Dermis microvascular lymphatic vessel endothelial cell (primary cell): ENCODE data around the gene ZG16B. TPM values are rescaled to one million over a fixed set of nuclear protein-coding genes. Genes with fewer than 3 reads are reported as not detected.

Experiments
- DNase-seq, 2 donors: peaks; one replicate each; pipeline versions ENCODE4 v3.0.0 to v3.0.0-alpha.2; 2010; ENCODE audit warnings: low read depth in 2 of 2
- total RNA-seq: library from RNA; depleted of rRNA; stranded (reverse); fragments of >200 nt; gene quantifications from 2 replicates; pipeline ENCODE4 v1.2.1, GENCODE V29; 2014

The ZG16B gene
- total RNA-seq, 1 donor from 2014 or later = 0.13 TPM

DNA sequence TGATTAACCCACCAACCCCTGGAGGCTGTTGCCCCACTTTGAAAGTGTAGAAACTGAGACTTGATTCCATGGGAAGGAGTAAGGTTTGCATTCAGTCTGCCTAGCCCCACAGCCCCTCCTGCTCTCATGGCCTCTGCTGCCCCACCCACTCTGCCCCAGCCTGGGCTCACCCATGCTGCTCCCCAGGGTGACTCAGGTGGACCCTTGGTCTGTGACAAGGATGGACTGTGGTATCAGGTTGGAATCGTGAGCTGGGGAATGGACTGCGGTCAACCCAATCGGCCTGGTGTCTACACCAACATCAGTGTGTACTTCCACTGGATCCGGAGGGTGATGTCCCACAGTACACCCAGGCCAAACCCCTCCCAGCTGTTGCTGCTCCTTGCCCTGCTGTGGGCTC, 25.4 kb upstream of the ZG16B start:
- no peak for DNase-seq

DNA sequence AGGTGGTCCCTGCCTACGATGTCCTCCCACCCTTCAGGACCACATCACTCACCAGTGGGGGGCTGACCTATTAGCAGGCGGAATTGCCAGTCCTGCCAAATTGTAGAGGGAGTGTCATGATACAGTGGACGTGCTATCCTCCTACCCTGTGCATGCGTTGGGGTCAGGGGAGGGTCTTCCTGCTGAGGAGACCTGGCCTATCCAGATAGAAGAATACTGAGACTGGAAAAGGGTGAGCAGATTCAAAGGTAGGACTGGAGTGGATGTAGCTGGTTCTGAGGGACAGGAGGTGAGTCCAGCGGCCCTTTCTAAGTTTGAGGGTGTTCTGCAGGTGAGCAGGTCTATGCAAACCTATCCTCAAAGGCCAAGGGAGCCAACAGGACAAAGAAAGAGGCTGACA, 23.8 kb upstream of the ZG16B start:
- DNase-seq = no peak

DNA sequence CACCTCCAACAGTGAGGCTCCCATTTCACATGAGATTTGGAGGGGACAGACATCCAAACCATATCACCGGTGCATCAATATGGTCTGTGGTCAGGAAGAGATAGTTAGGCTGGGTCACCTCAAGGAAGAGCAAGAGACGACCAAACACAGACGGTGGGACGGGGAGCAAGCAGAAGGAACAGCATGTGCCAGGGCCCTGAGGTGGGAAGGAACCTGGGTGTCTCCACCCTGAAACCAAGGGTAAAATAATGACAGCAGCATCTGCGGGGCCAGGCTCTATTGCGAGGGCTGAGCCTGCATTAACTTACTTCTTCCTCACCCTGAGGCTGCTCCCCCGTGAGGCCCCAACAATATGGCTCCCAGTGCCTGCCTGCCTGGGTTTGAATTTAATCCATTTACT, 21.9 kb upstream of the ZG16B start:
- no peak for DNase-seq

DNA sequence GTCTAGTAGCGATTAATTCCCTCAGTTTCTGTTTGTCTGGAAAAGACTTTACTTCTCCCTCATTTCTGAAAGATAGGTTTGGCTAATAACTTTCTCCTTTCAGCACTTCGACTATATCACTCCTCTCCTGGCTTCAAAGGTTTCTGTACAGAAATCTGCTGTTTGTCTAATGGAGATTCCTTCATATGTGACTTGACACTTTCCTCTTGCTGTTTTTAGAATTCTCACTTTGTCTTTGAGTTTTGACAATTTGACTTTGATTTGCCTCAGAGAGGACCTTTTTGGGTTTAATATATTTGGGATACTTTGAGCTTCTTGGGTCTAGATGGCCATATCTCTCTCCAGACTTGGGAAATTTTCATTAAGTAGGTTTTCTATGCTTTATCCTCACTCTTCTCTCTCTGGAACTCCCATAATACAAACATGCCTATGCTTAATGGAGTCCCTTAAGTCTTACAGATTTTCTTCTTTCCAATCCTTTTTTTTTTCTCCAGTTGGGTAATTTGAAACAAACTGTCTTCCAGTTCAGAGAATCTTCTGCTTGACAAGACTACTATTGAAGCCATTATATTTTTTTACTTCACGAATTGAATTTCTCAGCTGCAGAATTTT, 20.8 kb upstream of the ZG16B start:
- no peak for DNase-seq

DNA sequence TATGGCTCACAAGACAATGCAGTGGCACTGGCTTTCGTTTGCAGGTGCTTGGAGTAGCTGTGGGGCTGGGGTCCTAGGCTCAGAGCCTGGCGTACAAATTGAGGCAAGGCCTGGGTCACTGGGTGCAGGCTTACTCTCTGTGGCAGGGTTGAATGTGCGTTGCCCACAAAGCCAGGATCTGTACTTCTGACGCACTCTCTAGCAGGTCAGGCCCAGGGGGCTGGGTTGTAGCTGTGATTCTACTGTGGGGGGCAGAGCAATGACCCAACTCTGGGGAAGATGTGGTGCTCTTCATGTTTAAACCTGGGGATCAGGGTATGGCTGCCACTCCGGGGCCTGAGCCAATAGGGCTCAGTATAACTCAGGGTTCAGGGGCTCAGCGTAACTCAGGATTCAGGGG, 19.5 kb upstream of the ZG16B start:
- no peak for DNase-seq

- no peak for DNase-seq
Measured at GRCh38 chr16:2811703-2812471, 18.2 kb upstream of the ZG16B start.

DNA sequence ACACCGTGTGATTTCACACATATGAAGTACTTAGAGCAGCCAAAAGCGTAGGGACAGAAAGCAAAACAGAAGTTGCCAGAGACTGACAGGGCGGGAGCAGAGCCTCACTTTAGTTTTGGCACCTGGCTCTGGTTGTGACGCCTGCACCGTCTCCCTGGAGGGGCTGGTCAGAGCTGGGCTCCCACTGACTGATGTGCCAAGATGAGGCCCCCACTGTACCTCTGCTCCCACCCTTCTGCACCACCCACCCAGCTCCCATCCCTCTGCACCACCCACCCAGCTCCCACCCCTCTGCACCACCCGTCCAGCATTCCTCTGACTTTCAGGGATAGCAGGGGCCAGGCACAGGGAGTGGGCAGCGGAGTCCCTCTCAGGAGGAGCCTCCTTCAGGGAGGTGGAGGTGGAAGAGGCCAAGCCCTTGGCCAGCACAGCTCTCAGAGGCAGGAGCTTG, 16.3 kb upstream of the ZG16B start:
- no peak for DNase-seq

GRCh38 chr16:2814551-2815298, 15.4 kb upstream of the ZG16B start:
- no peak for DNase-seq

DNA sequence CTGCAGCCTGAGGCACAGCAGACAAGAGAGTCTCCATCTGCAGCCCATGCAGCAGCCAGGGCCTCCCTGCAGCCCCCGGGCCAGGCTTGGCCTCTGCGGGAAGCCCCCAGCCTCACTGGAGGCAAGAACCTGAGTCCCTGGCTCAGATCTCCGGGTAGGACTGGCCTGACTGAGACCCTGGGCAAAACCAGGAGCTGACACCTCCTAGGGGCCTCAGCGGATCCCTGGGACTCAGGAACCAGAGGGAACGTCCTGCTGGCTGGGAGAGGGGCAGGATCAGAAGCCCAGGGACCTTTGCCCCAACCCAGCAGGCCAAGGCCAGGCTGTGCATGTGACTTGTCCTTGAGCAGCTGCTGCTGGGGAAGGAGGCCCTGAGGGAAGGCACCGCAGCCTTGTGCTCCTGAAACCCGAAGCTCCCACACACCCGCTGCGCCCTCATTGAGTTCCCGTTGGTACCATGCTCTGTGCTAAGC, 14.8 kb upstream of the ZG16B start:
- DNase-seq = no peak

DNA sequence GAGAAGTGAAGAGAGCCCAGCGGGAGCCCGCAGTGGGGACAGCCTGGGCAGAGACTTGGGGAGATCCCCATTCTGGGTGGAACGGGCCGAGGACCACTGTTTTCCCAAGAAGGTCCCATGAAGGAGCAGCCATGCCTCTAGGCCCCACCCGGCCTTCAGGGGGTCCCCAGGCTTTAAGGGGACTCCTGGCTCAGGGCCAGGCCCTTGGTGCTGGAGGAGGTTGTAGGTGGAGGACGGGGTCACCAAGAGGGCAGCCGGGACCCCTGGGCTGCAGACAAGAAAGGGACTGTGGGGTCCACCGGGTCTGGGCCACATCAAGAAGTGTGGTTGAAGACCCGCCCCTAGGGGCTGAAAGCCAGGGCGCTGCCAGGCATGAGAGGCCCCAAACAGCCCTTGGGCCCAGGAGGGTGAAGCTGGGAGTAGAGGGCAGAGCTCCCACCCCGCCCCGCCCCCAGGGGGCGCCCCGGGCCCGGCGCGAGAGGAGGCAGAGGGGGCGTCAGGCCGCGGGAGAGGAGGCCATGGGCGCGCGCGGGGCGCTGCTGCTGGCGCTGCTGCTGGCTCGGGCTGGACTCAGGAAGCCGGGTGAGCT, 13.3 kb upstream of the ZG16B start, which contains the start of gene PRSS21:
TSS of gene PRSS21 (plus strand) at position 487 of the 589 bp plus-strand sequence. CDS start at position 519, 32 bp downstream.
- DNase-seq = no peak

DNA sequence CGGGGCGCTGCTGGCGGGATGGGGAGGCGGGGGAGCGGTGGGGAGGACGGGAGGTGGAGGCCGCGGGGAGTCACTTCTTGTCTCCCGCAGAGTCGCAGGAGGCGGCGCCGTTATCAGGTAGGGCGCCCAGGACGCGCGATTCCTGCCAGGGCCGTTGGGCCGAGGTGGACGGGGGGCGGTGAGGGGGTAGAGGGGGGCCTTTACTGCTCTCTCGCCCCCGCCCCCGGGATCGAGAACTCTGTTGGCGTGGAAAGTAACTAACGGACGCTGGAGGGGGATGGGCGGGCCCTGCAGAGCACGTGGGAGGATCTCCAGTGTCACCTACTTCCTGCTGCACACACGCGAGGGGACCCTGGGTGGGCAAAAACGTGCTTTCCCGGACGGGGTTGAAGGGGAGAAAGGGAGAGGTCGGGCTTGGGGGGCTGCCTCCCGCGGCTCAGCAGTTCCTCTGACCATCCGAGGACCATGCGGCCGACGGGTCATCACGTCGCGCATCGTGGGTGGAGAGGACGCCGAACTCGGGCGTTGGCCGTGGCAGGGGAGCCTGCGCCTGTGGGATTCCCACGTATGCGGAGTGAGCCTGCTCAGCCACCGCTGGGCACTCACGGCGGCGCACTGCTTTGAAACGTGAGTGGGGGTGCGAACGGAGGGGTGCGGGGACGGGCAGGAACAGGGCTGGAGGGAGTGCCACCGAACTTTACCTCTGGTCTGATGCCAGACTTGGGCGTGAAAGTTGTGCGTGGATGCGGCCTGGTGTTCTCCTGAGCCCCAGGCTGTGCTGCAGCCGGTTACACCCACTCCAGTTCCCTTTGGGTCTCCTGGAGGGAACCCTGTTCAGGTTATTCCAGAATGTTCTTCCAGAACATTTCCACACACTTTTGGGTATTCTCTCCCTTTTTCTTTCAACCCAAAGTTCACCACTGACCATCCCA, 12.5 kb upstream of the ZG16B start:
- no peak for DNase-seq

GRCh38 chr16:2818272-2818876, 11.7 kb upstream of the ZG16B start:
- DNase-seq = no peak

DNA sequence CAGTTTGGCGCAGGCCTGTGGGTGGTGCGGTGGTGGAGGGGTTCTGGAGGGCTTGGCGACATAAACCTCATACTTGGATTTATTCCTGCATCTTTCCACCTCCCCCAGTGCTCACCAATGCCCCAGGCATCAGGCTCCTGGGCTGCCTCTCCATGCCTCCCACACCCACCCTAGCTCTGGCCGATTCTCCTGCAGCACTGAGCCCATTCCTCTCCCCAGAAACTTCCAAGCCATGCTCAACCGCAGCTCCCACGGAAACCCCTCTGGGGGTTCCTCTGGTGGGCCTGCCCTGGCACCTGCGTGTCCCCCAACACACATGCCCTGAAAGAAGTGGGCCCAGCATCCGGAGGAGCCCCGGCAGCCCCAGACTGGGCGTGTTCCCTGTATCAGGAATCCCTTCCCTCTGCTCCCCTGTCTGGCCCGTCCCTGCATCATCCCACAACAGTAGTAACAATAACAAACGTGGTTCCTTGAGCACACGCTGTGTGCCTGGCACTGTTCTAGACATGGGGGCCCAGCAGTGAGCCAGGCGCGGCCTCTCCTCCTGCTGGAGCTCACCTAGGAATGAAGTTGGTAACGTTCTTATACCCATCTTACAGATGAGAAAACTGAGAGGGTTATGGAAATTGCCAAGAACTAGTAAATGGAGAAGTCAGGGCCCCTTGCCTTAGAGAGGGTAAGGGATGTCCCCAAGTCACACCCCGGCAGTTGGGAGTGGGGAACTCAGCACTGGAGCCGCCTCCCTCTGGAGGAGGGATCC, 10.7 kb upstream of the ZG16B start:
- DNase-seq = no peak

DNA sequence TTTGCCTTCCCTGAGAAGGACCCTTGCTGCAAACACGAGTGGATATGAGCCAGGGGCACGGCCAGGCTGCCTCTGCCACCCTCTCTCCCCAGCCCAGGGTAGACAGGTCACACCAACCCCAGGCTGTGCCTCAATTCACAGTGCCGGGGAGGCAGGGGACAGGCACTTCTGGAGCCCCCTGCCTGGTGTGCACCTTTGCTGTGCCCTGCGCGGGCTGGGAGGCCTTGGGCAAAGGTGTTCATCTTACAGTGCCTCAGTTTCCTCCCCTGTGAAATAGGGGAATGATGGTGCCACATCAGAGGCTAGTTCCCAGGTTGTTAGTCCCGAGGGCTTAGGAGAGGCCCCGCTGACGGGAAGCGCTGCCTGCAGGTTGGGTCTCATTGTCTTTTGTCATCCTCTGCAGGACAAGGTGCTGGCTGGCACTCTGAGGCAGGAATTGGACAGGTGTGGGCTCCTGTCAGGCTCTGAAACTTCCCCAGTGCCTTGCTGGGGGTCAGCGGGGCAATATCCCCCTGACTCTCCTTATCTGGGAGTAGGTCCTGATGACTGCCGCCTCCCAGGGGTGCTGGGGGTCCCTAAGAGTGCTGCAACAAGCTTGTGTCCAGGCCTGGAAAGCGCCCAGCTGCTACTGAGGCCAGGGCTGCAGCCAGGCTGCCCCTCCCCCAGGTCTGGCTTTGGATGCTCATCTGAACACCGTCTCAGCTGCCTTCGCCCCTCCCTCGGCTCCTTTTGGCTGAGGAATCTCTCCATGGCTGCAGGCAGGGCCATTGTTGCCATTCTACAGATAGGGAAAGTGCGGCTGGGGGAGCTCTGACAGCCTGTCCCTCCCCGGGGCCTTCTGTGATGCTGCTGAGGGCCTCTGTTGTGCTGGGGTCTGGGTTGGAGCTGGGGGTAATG, 9.9 kb upstream of the ZG16B start:
- DNase-seq = no peak

- DNase-seq = no peak
Measured at GRCh38 chr16:2820836-2821486, 9.1 kb upstream of the ZG16B start.

DNA sequence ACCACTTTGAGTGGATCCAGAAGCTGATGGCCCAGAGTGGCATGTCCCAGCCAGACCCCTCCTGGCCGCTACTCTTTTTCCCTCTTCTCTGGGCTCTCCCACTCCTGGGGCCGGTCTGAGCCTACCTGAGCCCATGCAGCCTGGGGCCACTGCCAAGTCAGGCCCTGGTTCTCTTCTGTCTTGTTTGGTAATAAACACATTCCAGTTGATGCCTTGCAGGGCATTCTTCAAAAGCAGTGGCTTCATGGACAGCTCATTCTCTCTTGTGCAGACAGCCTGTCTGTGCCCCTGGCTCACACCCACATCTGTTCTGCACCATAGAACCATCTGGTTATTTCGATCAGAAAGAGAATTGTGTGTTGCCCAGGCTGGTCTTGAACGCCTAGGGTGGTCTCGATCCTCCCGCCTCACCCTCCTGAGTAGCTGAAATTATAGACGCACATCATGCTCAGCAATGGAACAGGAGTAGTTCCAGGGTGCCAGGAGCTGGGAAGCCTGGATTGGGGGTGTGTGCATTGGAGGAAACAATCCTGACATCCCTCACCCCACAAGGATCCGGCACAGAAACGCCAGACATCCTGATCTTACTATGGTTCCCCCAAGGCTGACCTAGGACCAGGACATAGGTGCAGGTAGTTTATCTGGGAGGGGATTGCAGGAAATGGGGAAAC, 8.5 kb upstream of the ZG16B start:
- no peak for DNase-seq

- no peak for DNase-seq
Measured at GRCh38 chr16:2822158-2822495, 8.0 kb upstream of the ZG16B start.

DNA sequence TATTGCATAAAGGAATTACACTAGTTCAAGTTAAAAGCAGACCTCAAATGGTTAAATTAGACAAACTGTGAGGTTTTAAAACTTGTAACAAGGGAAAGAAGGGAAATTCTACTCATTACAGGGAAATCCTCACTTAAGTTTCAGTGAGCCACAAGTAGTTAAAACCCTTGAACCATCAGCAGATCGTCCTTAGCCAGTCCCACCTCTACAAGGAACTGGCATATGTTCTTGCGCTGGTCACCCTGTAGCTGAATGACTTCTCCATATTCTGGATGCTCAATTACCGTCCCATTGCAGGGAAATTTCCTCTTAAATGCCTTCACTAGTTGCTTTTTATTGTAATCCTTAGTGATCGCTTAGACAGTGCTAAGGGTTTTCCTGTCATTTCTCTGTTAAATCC, 7.6 kb upstream of the ZG16B start:
- DNase-seq = no peak
